IPS-NIHi7 (cell line): ENCODE measurements around the gene ZNF106.

ENCODE experiments used
- DNase-seq: peaks from one replicate; pipeline ENCODE4 v3.0.0; 2012; ENCODE audit warnings: mixed read lengths; ENCODE audit errors: extremely low spot score

ZNF106 gene

GRCh38 chr15:42490671-42491538 lies at the start of gene ZNF106:
Gene ZNF106, minus strand, starts transcription at chr15:42491141. Its CDS starts 18,852 bp downstream, at chr15:42472289.
- DNase-seq = peak; percentile 96

DNA sequence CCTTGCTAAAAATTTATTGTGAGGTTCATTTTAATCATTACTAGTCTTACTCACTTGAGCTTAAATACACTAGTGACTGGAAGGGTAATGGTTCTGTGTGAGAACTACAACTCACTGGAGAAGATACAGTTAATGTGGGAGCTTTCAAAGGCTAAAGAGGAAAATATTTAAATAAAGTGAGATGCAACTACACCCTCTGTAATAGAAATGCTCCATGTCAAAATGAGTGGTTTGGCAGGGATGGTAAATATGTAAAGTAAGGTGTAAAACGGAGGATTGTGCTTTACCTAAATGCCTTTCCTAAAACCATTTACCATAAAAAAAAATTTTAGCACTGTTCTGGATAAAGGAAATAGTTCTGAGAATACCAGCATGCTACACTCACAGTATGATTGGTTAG lies 42.3 kb upstream of the ZNF106 start:
- DNase-seq = no peak

GRCh38 chr15:42528970-42529369 lies 38.0 kb upstream of the ZNF106 start:
- DNase-seq = no peak

DNA sequence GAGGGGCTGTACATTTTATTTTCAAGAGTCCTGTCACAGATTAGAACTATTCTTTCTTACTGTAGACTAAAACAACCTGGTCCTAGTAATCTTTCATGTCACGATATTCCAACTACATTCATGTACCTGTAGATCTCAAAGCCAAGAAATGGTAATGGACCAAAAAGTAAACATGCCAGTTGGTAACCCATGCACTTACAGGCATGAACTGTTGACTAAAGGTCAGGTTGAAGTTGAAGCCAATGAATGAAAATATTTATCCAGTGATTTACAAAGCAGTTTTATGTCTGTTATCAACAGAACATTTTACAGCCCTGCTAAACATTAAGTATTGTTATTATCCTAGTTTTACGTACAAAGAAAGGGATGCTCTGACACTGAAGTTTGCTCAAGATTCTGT lies 32.4 kb upstream of the ZNF106 start:
- DNase-seq = no peak

DNA sequence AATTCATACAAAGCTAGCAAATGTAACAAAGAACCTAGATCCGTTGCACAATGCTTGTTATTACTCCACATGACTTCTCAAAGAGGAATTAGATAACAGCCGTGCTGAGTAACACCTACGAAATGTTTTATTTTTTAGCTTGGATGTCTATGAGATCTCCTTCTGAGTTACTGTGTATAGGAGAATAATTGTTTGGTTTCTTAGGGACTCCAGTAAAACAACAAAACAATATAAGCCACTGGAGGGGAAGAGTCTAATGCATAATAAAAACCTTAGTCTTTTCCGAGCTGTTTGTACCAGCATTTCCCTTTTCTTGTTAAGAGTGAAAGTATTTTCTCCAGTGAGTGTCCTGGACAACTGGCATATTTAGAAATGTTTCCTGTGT lies 20.1 kb upstream of the ZNF106 start:
- DNase-seq = no peak

DNA sequence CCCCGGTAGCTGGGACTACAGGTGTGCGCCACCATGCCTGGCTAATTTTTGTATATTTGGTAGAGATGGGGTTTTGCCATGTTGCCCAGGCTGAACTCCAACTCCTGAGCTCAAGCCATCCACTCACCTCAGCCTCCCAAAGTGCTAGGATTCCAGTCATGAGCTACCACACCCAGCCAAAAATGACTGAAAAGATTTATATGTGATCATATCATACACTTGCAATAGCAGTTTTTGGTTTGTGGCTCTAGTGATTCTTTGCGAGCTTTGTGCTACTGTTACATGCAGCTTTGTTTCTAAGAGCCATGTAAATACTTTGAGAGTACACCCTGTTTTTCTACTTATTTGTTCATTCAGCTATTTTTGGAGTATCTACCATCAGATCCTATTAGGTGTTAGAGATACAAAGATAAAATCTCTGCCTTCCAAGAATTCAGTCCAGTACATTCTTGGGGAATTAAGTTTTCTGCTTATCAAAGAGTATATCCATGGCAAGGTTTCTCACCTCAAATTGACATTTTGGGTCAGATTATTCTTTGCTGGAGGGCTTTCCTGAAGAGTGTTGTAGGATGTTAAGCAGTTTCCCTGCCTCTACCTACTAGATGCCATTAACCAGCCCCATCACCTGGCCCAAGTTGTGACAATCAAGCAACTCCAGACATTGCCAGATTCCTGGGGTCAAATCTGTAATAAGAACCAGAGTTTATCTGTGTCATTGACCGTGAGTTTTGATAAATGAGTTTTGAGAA lies 19.5 kb upstream of the ZNF106 start:
- DNase-seq = no peak

DNA sequence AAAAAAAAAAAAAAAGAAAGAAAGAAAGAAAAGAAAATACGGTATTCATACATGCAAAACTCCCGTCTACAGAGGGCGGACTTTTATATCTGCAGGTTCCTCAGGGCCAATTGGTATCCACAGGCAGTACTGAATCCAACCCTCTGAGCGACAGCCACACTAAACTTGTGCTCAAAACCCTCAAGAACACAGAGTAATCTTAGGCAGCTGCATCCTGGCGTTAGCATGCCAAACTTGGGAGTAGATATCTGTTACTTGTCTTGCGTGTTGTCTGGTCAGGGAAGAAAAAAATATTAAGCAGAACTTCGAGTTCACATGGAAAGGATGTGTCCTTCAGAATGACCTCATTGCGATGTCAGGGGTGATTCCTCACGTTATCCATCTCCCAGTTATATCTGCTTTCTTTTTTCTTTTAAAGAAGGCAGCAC lies 17.3 kb upstream of the ZNF106 start:
- no peak for DNase-seq

DNA sequence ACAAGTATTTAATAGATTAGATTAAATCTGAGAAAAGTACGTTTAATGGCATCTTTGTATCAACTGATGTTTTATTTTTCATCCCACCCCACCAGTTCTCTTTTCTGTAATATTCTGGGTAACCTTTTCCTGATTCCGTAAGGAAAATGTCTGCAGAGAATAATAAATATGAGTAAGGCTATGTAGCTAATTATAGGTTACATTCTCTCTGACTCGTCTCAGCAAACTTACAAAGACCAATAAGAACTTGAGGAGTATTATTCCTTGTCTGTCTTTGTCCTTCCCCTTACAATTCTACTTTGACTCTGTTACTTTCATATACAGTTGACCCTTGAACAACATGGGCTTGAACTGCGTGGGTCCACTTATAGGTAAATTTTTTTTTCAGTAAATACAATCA lies 16.6 kb upstream of the ZNF106 start:
- no peak for DNase-seq

- no peak for DNase-seq
Observed at GRCh38 chr15:42504631-42505030, 13.7 kb upstream of the ZNF106 start.

- DNase-seq = no peak
Observed at GRCh38 chr15:42503825-42504224, 12.9 kb upstream of the ZNF106 start.

GRCh38 chr15:42502477-42502876 lies 11.5 kb upstream of the ZNF106 start:
- DNase-seq = no peak

GRCh38 chr15:42499858-42500609 lies 9.1 kb upstream of the ZNF106 start:
- DNase-seq = no peak

DNA sequence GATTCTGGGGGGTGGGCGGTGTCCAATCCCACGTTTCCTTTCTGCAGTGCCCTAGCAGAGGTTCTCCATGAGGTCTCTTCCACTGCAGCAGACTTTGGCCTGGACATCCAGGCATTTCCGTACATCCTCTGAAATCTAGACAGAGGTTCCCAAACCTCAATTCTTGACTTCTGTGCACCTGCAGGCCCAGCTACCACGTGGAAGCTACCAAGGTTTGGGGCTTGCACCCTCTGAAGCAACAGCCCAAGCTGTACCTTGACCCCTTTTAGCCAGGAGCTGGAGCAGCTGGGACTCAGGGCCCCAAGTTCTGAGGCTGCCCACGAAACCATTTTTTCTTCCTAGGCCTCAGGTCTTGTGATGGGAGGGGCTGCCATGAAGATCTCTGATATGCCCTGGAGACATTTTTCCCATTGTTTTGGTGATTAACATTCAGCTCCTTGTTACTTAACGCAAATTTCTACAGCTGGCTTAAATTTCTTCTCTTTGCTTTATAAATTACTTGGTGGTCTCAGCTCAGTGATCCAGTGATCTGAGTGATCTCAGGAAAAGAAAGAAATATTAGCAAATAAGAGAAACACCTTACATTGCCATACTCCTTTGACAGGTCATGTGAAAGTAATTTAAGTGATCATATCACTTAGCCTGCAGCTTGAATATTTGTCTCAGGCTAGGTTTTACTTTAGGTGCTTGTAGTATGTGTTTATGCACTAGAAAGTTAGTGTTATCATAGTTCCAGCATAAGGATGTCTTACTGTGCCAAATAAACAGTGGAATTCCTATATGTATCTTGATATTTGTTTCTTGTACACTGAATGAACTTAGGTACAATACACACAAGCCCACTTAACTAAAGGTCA lies 7.5 kb upstream of the ZNF106 start:
- no peak for DNase-seq

DNA sequence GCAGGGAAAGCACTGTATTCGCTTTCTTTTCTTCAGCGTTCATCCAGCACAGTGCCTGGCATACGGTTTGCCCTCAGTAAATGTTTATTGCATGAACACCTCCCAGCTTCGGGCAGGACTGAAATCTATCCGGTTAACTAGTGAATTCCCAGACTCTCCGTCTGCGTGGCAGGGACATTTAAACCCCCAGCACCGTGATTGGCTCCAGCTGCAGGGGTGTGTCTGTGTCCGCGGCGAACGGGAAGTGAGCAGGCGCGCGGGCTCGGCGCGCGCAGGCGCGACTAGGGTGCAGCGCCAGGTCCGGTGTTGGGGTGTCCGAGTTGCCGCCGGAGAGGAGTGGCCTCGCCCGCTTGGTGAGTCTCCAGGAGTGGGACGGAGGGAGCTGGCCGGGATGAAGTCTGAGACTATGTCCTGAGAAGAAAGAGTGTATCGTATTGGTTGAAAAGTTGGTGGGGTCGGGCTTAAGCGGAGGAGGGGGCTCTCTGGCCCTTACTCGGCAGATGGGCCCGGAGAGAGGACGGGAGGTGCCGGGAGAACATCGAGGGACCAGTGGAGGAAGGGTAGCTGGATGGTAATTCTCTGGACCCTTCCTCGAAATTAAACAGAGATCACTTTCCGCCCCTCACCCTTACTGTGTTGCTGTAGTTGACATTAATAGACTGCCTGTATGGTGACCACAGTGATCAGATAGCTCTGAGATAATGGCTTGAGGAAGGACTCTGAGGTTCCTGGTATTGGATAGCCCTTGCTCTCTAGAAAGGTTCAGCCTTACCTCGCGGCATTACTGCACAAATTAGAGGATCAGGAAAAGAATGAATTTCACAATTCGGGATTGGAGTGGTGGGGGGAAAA lies 4.6 kb upstream of the ZNF106 start, which contains the start of gene SNAP23:
Gene SNAP23 (plus strand): TSS at position 274 of the 852 bp plus-strand sequence. CDS start 16,213 bp downstream, outside the sequence.
- peak; percentile 97 for DNase-seq

GRCh38 chr15:42494998-42495360 lies 4.0 kb upstream of the ZNF106 start:
- no peak for DNase-seq

DNA sequence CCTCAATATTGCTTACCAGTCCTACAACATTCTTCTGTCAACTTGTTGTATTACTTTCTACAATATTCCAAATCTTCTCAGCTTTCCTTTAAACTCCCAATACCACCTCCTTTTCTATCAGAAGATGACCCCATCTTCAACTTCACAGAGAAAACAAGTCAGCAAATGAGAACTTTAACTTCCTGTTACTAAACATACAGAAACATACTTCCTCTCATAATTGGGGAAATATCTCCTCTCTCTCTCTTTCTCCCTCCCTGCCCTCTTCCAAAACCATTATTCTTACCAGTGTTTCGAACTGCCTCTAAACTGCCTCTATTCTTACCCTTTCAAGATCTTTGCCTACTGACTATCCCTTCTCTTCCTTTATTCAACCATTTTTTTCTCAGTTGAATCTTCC lies 2.7 kb upstream of the ZNF106 start:
- DNase-seq = no peak

DNA sequence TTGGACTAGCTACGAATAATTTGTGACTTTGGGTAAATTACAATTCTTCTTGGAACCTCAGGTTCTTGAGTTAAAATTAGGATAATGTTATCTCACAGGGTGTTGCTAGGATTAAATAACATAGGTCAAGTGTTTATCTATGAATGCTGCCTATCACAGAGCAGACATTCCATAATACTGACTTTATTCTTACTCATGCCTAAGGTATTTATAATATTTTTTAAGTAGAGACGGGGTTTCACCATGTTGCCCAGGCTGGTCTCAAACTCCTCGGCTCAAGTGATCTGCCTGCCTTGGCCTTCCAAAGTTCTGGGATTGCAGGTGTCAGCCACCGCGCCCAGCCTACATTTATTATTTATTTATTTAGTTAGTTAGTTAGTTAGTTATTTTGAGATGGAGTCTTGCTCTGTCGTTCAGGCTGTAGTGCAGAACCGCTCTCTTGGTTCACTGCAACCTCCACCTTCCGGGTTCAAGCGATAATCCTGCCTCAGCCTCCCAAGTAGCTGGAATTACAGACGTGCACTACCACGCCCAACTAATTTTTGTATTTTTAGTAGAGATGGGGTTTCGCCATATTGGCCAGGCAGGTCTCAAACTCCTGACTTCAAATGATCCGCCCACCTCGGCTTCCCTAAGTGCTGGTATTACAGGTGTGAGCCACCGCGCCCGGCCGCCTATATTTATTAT lies 741 bp upstream of the ZNF106 start:
- no peak for DNase-seq

DNA sequence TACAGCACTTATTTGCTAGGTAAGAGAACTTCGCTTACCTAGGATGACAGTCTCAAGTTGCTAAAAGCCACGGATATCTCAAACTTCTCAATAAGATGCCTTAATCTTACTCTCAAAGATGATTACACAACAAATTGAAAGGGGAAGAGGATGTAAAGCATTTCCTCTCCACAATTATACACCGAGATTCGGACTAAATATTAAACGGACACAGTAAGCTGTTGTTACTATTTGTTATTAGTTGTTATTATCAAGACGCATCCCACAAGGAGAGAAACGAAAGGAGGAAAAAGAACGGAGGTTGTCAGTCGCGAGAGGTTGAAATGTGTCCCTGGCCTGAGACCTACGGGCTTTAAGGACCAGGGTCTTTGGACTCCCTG lies 660 bp downstream of the ZNF106 start:
- no peak for DNase-seq

DNA sequence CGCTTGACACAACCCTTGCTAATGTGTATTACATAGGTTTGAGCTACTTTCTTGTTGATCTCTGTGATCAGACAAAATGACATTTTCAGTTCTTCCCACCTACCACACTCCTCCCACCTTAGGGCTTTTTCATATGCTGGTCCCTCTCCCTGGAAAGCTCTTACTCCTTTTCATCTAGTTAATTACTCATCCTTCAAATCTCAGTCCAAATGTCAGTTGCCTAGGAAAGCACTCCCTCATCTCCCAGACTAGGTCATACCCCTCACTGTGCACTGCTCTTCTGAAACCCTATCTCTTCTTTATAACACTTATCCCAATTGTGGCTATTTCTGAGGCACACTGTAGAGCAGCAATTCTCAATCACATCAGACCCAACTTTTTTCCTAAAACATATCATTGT lies 7.3 kb downstream of the ZNF106 start:
- DNase-seq = no peak

- DNase-seq = no peak
Observed at GRCh38 chr15:42482701-42483100, 8.2 kb downstream of the ZNF106 start.
